ENCODE data around the gene PVR.

PVR gene

GRCh38 chr19:44644402-44645016 is 799 bp downstream of the PVR start:
- Histone ChIP-seq H3K27ac (ENCODE audit: insufficient read depth, low read depth, low read length, poor library complexity, severe bottlenecking) (peak overlapping the region; percentile 33), H3K4me3 (ENCODE audit: insufficient read depth, low read depth, low read length) (peak overlapping the region; percentile 51), H3K9me3 (ENCODE audit: control insufficient read depth, low read length) (no peaks in the 10 kb centered on the region), H3K4me1 (ENCODE audit: control insufficient read depth, insufficient read depth, low read length) (no peaks in the 10 kb centered on the region), H3K27me3 (ENCODE audit: control insufficient read depth, insufficient read depth, low read length, poor library complexity, severe bottlenecking) (peaks cover 14% of the 10 kb centered on the region), H3K36me3 (ENCODE audit: control insufficient read depth, insufficient read depth, low read length) (no peaks in the 10 kb centered on the region)
- 4 to 6% methylated on average over 11 to 13 of the region's 13 CpGs for WGBS, 2 experiments

- no peaks in the 10 kb centered on the region for H3K9me3 ChIP-seq (ENCODE audit: control insufficient read depth, low read length)
- H3K4me3 ChIP-seq (ENCODE audit: insufficient read depth, low read depth, low read length), result no peak overlapping the region
- peaks cover 14% of the 10 kb centered on the region for H3K27me3 ChIP-seq (ENCODE audit: control insufficient read depth, insufficient read depth, low read length, poor library complexity, severe bottlenecking)
- no peak overlapping the region for H3K27ac ChIP-seq (ENCODE audit: insufficient read depth, low read depth, low read length, poor library complexity, severe bottlenecking)
- H3K4me1 ChIP-seq (ENCODE audit: control insufficient read depth, insufficient read depth, low read length), result no peaks in the 10 kb centered on the region
- peaks cover 7% of the 10 kb centered on the region for H3K36me3 ChIP-seq (ENCODE audit: control insufficient read depth, insufficient read depth, low read length)
- WGBS, 2 experiments, result 83 to 91% methylated on average over 8 of the region's 8 CpGs
These were observed 1.8 kb downstream of the PVR start for GRCh38 chr19:44645407-44646048.

DNA sequence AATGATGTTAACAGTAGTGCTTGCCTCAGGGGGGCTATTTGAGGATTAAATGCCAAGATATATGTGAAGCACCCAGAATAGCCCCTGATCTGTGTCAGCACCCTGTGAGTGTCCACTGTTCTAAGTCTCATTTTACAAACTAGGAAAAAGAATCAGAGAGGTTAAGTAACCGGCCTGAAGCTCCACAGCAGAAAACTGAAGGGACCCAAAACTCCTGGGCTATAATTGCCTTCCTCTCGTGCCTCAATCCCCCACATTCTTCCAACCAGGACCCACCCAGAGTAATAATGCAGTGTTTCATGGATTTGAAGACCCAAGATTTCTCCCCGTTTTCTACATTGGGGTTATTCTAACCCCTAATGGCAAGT is 2.3 kb downstream of the PVR start:
- no peak overlapping the region for H3K4me3 ChIP-seq (ENCODE audit: insufficient read depth, low read depth, low read length)
- peaks cover 14% of the 10 kb centered on the region for H3K27me3 ChIP-seq (ENCODE audit: control insufficient read depth, insufficient read depth, low read length, poor library complexity, severe bottlenecking)
- 93 to 94% methylated on average over 3 of the region's 3 CpGs for WGBS, 2 experiments
- H3K36me3 ChIP-seq (ENCODE audit: control insufficient read depth, insufficient read depth, low read length), result peaks cover 11% of the 10 kb centered on the region
- H3K4me1 ChIP-seq (ENCODE audit: control insufficient read depth, insufficient read depth, low read length), result no peaks in the 10 kb centered on the region
- no peak overlapping the region for H3K27ac ChIP-seq (ENCODE audit: insufficient read depth, low read depth, low read length, poor library complexity, severe bottlenecking)
- H3K9me3 ChIP-seq (ENCODE audit: control insufficient read depth, low read length), result no peaks in the 10 kb centered on the region

GRCh38 chr19:44647144-44647543 is 3.4 kb downstream of the PVR start:
- H3K4me3 ChIP-seq (ENCODE audit: insufficient read depth, low read depth, low read length), result no peak overlapping the region
- H3K27me3 ChIP-seq (ENCODE audit: control insufficient read depth, insufficient read depth, low read length, poor library complexity, severe bottlenecking), result peaks cover 14% of the 10 kb centered on the region
- no peak overlapping the region for H3K27ac ChIP-seq (ENCODE audit: insufficient read depth, low read depth, low read length, poor library complexity, severe bottlenecking)
- no peaks in the 10 kb centered on the region for H3K9me3 ChIP-seq (ENCODE audit: control insufficient read depth, low read length)
- WGBS, 2 experiments, result 92 to 93% methylated on average over 31 of the region's 31 CpGs
- H3K36me3 ChIP-seq (ENCODE audit: control insufficient read depth, insufficient read depth, low read length), result peaks cover 12% of the 10 kb centered on the region
- no peaks in the 10 kb centered on the region for H3K4me1 ChIP-seq (ENCODE audit: control insufficient read depth, insufficient read depth, low read length)

GRCh38 chr19:44648631-44649251 is 5.0 kb downstream of the PVR start:
- H3K9me3 ChIP-seq (ENCODE audit: control insufficient read depth, low read length), result no peaks in the 10 kb centered on the region
- no peak overlapping the region for H3K27ac ChIP-seq (ENCODE audit: insufficient read depth, low read depth, low read length, poor library complexity, severe bottlenecking)
- H3K4me1 ChIP-seq (ENCODE audit: control insufficient read depth, insufficient read depth, low read length), result no peaks in the 10 kb centered on the region
- H3K4me3 ChIP-seq (ENCODE audit: insufficient read depth, low read depth, low read length), result no peak overlapping the region
- 94 to 96% methylated on average over 3 of the region's 3 CpGs for WGBS, 2 experiments
- no peaks in the 10 kb centered on the region for H3K27me3 ChIP-seq (ENCODE audit: control insufficient read depth, insufficient read depth, low read length, poor library complexity, severe bottlenecking)
- peaks cover 19% of the 10 kb centered on the region for H3K36me3 ChIP-seq (ENCODE audit: control insufficient read depth, insufficient read depth, low read length)

DNA sequence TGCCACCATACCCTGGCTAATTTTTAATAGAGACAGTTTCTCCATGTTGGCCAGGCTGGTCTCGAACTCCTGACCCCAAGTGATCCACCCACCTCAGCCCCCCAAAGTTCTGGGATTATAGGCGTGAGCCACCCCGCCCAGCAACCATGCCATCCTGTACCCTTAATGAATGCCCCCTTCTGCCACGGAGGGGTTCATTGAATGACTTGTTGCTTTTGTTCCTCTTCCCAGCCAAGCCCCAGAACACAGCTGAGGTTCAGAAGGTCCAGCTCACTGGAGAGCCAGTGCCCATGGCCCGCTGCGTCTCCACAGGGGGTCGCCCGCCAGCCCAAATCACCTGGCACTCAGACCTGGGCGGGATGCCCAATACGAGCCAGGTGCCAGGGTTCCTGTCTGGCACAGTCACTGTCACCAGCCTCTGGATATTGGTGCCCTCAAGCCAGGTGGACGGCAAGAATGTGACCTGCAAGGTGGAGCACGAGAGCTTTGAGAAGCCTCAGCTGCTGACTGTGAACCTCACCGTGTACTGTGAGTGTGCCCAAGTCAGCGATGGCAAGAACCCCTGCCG is 6.0 kb downstream of the PVR start:
- H3K9me3 ChIP-seq (ENCODE audit: control insufficient read depth, low read length), result no peaks in the 10 kb centered on the region
- H3K4me3 ChIP-seq (ENCODE audit: insufficient read depth, low read depth, low read length), result no peak overlapping the region
- H3K4me1 ChIP-seq (ENCODE audit: control insufficient read depth, insufficient read depth, low read length), result no peaks in the 10 kb centered on the region
- H3K36me3 ChIP-seq (ENCODE audit: control insufficient read depth, insufficient read depth, low read length), result peaks cover 19% of the 10 kb centered on the region
- no peaks in the 10 kb centered on the region for H3K27me3 ChIP-seq (ENCODE audit: control insufficient read depth, insufficient read depth, low read length, poor library complexity, severe bottlenecking)
- no peak overlapping the region for H3K27ac ChIP-seq (ENCODE audit: insufficient read depth, low read depth, low read length, poor library complexity, severe bottlenecking)
- WGBS, 2 experiments, result 94% methylated on average over 15 of the region's 15 CpGs

GRCh38 chr19:44653343-44653742 is 9.6 kb downstream of the PVR start:
- no peaks in the 10 kb centered on the region for H3K9me3 ChIP-seq (ENCODE audit: control insufficient read depth, low read length)
- H3K27ac ChIP-seq (ENCODE audit: insufficient read depth, low read depth, low read length, poor library complexity, severe bottlenecking), result no peak overlapping the region
- H3K4me1 ChIP-seq (ENCODE audit: control insufficient read depth, insufficient read depth, low read length), result no peaks in the 10 kb centered on the region
- WGBS, 2 experiments, result 95 to 97% methylated on average over 5 of the region's 5 CpGs
- peaks cover 19% of the 10 kb centered on the region for H3K36me3 ChIP-seq (ENCODE audit: control insufficient read depth, insufficient read depth, low read length)
- no peak overlapping the region for H3K4me3 ChIP-seq (ENCODE audit: insufficient read depth, low read depth, low read length)
- H3K27me3 ChIP-seq (ENCODE audit: control insufficient read depth, insufficient read depth, low read length, poor library complexity, severe bottlenecking), result no peaks in the 10 kb centered on the region

- no peak overlapping the region for H3K4me3 ChIP-seq (ENCODE audit: insufficient read depth, low read depth, low read length)
- peaks cover 19% of the 10 kb centered on the region for H3K36me3 ChIP-seq (ENCODE audit: control insufficient read depth, insufficient read depth, low read length)
- no peaks in the 10 kb centered on the region for H3K4me1 ChIP-seq (ENCODE audit: control insufficient read depth, insufficient read depth, low read length)
- H3K27me3 ChIP-seq (ENCODE audit: control insufficient read depth, insufficient read depth, low read length, poor library complexity, severe bottlenecking), result no peaks in the 10 kb centered on the region
- H3K27ac ChIP-seq (ENCODE audit: insufficient read depth, low read depth, low read length, poor library complexity, severe bottlenecking), result no peak overlapping the region
- H3K9me3 ChIP-seq (ENCODE audit: control insufficient read depth, low read length), result no peaks in the 10 kb centered on the region
- 73 to 74% methylated on average over 15 to 16 of the region's 16 CpGs for WGBS, 2 experiments
These were observed 10.5 kb downstream of the PVR start for GRCh38 chr19:44653977-44654774.

DNA sequence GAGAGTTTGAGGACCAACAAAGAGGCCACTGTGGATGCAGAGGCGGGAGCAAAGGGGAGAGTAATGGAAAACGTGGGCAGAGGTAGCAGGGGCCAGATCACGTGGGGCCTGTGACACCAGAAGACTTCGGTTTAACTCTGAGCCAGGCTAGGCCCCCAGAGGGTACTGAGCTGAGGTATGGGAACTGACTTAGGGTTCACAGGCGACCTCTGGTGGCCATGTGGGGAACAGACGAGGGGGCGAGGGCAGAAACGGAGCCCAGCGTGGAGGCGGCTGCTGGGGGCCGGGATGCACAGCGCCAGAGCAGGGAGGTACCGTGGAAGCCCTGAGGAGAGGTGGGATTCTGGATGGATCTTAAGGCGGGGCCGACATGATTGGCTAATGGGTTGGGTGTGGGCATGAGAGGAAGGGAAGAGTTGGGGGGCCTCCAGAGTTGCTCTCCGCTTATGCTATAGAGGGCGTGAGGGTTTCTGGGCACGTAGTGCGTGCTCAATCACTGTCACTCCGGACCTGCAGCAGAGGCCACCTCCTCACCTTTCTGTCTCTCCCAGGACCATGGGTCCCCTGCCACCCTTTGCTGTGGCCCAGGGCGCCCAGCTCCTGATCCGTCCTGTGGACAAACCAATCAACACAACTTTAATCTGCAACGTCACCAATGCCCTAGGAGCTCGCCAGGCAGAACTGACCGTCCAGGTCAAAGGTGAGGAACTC is 13.7 kb downstream of the PVR start:
- Histone ChIP-seq H3K36me3 (ENCODE audit: control insufficient read depth, insufficient read depth, low read length) (peaks cover 16% of the 10 kb centered on the region), H3K4me3 (ENCODE audit: insufficient read depth, low read depth, low read length) (no peak overlapping the region), H3K27me3 (ENCODE audit: control insufficient read depth, insufficient read depth, low read length, poor library complexity, severe bottlenecking) (no peaks in the 10 kb centered on the region), H3K4me1 (ENCODE audit: control insufficient read depth, insufficient read depth, low read length) (no peaks in the 10 kb centered on the region), H3K27ac (ENCODE audit: insufficient read depth, low read depth, low read length, poor library complexity, severe bottlenecking) (no peak overlapping the region), H3K9me3 (ENCODE audit: control insufficient read depth, low read length) (no peaks in the 10 kb centered on the region)
- 54 to 57% methylated on average over 25 of the region's 25 CpGs for WGBS, 2 experiments

All from ectodermal cell (in vitro differentiated cells).